Fibroblast of skin of right biceps (primary cell): ENCODE results near the gene SLC25A30.
"Not testable (repeated sequence)": the region's sequence is repeated elsewhere in the genome, so short reads cannot be mapped to it uniquely, and the experiment has no call there.

ENCODE experiments used
- DNase-seq: peaks from one replicate; pipeline ENCODE4 v3.0.0-alpha.2; 2013

SLC25A30 gene

DNA sequence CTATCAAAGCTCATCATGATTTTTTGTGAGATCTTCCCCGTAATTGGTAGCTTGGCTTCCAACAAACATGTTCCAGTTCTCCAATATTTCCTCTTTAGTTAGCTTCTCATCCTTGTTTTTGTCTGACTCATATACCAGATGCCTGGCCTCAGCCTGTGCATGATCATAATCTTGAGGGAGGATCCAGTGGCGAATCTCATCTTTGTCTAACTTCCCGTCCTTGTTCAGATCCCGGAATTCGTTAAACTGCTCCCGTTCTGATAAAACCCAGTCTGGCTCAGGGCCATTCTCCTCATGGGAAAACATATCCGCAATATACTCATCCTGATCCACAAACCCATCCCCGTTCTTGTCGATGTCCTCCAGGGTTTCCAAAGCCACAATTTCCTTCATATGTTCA is 27.8 kb downstream of the SLC25A30 start:
- not testable (repeated sequence) for DNase-seq

DNA sequence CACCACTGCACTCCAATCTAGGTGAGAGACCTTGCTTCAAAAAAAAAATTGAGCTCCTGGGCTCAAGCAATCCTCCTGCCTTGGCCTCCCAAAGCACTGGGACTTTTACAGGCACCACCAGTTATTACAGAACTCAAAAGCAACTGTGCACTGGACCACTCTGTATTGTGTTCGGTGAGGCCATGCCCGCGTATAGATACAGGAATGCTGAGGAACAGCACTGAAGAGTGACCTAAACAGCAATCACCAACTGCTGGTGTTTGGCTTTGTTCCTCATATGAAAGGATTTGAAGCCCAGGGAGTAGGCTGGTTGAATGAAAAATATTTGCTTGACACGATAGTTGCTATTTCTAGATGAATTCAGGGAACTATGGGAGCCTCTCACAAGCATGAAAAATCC is 29.5 kb downstream of the SLC25A30 start:
- DNase-seq, result no peak

DNA sequence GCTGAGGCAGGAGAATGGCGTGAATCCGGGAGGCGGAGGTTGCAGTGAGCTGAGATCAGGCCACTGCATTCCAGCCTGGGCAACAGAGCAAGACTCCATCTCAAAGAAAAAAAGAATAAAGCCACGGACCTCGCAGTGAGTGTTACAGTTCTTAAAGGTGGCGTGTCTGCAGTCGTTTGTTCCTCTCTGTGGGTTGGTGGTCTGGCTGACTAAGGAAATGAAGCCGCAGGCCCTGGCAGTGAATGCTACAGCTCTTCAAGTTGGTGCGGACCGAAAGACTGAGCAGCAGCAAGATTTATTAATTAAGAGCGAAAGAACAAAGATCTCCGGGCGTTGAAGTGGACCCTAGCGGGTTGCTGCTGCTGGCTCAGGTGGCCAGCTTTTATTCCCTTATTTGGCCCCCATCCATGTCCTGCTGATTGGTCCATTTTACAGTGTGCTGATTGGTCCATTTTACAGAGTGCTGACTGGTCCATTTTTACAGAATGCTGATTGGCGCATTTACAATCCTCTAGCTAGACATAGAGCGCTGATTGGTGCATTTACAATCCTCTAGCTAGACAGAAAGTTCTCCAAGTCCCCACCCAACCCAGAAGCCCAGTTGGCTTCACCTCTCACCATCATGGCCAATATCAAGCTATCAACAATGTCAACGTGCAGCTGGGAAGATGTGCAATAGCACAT is 31.1 kb downstream of the SLC25A30 start:
- not testable (repeated sequence) for DNase-seq

DNA sequence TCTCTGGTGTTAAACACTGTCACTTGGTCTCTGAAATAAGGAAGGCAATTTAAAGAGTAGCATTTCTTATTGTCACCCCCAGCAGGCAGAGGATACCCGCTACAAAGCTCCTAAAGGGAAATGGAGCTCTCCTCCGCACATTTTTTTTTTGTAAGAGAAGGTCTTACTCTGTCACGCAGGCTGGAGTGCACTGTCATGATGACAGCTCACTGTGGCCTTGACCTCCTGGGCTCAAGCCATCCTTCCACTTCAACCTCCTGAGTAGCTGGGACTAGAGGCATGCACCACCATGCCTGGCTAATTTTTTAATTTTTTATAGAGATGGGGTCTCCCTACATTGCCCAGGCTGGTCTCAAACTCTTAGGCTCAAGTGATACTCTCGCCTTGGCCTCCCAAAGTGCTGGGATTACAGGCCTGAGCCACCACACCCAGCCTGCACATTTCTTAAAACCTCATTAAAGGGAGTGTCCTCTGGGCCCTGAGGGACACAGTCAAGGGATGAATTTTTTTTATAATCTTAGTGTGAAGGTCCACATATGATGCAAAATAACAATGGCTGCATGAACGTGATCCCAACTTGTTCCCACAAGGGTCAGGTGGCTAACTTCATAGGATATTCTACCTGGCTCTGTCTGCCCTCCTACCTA is 32.1 kb downstream of the SLC25A30 start:
- DNase-seq, result no peak

DNA sequence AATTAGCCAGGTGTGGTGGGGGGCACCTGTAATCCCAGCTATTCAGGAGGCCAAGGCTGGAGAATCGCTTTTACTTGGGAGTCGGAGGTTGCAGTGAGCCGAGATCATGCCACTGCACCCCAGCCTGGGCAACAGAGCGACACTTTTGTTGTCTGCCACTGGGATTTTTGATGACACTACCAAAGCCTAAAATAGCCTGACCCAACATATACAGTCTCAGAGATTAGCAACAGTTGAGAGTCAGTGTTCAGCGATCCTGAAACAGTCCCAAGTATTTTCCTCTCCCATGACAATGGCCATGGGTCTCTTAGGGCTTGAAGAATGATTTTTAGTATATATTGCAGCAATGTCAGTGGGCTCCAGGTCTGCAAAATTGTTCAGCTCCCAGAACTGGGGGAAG is 32.9 kb downstream of the SLC25A30 start:
- DNase-seq, result no peak

DNA sequence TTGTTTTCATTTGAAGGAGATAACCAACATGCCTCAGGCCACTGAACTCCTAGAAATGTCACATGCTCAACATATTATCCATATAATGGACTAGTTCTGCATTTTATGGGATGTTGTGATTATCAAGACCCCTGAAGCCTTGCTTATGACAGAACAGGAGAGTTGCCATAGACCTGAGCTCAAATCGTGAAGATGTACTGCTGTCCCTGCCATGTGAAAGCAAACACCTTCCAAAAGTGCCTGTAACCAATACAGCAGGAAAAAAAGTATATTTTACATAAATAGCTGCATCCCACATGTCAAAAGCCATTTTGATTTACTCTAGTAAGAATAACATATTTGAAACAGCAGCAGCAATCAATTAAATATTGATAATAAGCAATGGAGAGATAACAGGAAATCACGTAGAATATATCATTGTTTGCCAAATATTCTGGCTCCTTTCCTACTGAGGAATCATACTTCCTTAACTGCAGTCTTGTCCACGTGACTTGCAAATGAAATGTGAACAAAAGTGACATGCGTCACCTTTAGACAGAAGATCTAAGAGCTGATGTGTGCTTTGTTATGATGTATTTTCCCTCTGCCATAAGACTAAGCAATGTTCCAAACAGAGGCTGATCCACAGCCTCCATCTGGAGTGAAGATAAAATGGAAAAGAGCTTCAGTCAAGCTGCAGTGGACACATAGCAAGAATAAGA is 33.5 kb downstream of the SLC25A30 start:
- DNase-seq, result no peak

DNA sequence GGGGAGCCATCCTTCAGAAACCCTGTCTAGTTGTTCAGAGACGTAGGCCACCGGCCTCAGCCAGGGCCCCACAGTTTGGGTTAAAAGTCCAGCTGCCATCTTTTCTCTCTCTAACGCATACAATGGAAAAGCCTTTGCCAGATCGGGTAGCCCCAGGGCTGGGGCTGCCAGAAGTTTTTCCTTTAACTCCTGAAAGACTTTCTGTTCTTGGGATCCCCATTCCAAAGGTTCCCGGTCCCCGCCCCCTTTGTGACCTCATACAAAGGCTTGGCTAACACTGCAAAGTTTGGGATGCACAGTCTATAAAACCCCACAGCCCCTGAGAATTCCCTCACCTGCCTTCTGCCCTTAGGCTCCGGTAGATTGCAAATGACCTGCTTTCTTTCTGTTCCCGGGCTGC is 35.4 kb downstream of the SLC25A30 start:
- not testable (repeated sequence) for DNase-seq

DNA sequence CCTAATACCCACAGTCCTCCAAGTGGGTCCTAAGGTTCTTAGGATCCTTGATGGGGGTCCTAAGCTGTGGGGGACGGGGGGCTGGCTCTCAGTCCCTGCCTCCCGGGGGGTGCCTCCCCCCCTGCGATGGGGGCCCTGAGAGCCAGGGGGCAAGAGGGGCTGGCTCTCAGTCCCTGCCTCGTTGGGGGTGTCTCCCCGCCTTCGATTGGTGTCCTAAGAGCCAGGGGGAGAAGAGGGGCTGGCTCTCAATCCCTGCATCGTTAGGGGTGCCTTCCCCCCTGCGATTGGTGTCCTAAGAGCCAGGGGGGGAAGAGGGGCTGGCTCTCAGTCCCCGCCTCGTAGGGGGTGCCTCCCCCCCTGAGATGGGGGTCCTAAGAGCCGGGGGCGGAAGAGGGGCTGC is 37.0 kb downstream of the SLC25A30 start:
- no peak for DNase-seq

DNA sequence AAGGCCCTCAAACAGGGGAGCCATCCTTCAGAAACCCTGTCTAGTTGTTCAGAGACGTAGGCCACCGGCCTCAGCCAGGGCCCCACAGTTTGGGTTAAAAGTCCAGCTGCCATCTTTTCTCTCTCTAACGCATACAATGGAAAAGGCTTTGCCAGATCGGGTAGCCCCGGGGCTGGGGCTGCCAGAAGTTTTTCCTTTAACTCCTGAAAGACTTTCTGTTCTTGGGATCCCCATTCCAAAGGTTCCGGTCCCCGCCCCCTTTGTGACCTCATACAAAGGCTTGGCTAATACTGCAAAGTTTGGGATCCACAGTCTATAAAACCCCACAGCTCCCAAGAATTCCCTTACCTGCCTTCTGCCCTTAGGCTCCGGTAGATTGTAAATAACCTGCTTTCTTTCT is 37.5 kb downstream of the SLC25A30 start:
- not testable (repeated sequence) for DNase-seq

DNA sequence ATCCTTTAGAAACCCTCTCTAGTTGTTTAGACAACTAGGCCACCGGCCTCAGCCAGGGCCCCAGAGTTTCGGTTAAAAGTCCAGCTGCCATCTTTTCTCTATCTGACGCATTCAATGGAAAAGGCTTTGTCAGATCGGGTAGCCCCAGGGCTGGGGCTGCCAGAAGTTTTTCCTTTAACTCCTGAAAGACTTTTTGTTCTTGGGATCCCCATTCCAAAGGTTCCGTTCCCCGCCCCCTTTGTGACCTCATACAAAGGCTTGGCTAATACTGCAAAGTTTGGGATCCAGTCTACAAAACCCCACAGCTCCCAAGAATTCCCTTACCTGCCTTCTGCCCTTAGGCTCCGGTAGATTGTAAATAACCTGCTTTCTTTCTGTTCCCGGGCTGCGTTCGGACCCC is 38.7 kb downstream of the SLC25A30 start:
- DNase-seq, result not testable (repeated sequence)

DNA sequence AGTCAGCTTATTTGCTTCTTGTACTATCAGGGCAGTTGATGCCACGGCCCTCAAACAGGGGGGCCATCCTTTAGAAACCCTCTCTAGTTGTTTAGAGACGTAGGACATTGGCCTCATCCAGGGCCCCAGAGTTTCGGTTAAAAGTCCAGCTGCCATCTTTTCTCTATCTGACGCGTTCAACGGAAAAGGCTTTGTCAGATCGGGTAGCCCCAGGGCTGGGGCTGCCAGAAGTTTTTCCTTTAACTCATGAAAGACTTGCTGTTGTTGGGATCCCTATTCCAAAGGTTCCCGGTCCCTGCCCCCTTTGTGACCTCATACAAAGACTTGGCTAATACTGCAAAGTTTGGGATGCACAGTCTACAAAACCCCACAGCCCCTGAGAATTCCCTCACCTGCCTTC is 39.4 kb downstream of the SLC25A30 start:
- DNase-seq, result not testable (repeated sequence)

DNA sequence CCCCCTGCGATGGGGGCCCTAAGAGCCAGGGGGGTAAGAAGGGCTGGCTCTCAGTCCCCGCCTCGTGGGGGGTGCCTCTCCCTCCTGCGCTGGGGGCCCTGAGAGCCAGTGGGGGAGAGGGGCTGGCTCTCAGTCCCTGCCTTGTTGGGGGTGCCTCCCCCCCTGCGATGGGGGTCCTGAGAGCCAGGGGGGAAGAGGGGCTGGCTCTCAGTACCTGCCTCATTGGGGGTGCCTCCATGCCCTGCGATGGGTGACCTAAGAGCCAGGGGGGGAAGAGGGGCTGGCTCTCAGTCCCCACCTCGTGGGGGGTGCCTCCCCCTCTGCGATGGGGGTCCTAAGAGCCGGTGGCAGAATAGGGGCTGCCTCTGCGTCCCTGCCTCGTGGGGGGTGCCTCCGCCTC is 40.9 kb downstream of the SLC25A30 start:
- DNase-seq, result not testable (repeated sequence)

DNA sequence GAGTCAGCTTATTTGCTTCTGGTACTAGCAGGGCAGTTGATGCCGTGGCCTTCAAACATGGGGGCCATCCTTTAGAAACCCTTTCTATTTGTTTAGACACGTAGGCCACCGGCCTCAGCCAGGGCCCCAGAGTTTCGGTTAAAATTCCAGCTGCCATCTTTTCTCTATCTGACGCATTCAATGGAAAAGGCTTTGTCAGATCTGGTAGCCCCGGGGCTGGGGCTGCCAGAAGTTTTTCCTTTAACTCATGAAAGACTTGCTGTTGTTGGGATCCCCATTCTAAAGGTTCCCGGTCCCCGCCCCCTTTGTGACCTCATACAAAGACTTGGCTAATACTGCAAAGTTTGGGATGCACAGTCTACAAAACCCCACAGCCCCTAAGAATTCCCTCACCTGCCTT is 41.5 kb downstream of the SLC25A30 start:
- DNase-seq, result not testable (repeated sequence)

DNA sequence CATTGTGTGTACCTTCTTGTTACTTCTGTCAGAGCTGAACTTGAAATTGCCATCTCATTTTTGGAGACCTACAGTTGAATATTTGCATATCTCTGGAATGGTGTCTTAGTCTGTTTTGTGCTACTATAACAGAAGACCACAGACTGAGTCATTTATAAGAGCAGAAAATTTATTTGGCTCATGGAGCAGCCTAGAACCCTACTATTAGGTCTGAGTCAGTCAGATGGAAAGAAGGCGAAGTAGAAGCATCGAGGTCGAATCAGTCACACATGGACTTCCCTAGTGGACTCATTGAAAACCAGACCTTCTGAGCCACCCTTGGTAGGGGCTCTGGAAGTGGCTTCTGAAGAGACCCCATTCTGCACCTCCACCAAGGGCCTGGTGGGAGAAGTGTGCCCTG is 43.3 kb downstream of the SLC25A30 start:
- peak; percentile 30 for DNase-seq

DNA sequence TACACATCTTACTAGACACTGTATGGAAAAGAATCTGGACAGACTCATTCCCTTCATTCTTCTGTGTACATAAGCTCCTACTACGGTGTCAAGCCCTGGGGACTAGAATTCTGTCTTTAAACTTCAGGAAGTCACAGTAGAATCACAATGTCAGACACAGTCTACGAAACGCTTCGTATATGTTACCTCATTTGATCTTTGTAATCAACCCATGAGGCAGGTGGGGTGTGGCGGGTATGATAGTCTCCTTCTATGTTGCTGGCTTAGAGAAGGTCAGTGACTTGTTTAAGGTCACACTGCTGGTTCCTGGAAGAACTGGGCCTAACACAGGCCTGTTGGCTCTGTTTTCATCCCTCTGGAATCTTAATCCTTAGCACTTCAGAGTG is 45.0 kb downstream of the SLC25A30 start:
- no peak for DNase-seq

DNA sequence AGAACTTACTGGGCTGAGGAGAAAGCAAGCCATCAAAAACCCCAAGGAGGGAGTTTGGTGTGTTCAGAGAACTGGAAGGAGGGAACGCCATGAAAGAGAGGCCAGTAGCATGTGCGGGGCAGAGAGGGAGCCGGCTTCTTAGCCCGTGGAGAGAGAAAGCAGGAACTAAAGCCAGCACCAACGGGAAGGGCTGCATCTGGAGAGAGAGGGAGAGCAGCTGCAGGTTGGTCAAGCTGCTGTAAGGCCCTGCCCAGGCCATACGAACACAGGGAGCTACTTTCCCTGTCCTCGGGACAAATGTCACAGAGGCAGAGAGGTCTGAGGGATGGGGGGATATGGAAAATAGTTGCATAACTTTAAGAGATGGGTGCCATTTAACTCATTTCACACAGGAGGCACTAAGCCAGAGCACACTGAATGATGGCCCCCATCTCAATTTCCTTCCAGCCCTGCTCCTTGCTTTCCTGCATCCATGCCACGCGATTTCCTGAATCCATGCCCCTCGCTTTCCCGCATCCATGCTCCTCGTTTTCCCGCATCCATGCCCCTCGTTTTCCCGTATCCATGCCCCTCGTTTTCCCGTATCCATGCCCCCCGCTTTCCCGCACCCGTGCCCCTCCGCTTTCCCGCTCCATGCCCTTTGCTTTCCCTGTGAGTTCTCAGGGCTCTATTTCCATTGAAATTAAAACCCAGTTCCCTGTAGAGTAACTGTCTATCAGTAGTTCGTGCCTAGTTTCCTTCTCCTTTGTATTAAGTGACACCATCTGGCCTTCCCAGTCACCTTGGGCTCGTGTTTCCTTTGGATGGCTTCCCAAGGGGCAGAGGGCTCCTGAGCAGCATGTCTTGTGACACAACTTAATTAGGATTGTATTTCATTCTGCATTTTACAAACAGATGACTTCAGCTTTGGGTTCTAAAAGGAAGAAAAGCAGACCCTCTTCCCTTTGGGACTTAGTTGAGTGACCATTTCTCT is 45.7 kb downstream of the SLC25A30 start:
- no peak for DNase-seq

DNA sequence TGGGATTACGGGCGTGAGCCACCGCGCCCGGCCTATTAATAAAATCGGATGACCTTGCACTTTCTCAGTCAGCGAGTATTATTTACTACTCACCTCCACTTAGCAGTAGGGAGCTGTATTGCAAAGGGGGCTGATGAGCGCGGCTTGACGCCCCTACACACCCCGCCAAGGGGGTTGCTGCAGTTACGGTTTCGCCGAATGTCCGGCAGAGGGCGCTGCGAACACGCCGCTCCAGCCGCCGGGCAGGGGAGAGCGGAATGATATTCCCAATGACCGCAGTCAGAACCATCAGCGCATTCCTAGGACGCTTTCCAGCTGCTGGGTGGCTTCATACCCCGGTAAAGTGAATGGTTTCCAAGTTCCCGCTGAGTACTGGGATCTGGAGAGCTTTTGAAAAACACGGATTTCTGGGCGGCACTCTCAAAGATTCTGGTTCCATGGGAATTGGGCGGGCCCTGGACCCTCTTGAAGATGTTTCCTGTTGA is 47.2 kb downstream of the SLC25A30 start:
- peak; percentile 87 for DNase-seq

DNA sequence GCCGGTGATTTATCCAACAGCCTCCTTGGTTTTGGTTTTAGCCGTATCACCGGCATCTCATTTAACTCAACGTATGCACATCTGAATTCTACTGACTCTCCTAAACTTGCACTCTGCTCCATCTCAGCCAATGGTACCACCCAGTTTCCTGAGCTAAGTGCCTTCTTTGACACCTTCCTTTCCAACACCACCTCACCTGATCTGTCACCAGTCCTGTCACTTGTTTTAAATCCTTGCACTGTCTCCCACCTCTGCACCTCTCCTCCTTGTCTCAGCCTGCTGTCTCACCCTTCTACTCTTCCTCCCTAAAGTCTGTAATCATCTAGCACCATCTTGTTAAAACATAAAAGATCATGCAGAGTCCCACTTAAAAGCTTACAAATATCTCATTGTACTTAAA is 49.1 kb downstream of the SLC25A30 start:
- DNase-seq, result no peak

DNA sequence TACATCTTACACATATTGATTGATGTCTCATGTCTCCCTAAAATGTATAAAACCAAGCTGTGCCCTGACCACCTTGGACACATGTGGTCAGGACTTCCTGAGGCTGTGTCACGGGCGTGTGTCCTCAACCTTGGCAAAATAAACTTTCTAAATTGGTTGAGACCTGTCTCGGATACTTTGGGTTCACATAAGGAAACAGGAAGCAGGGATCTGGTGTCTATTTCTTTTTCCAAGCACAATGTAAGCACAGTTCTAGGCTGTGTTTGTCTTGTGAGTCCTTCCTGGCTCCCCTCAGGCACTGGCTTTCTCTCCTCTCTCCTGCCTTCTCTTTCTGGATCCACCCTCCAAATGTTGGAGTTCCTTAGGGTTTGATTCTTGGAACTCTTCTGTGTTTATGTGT is 49.6 kb downstream of the SLC25A30 start:
- no peak for DNase-seq

DNA sequence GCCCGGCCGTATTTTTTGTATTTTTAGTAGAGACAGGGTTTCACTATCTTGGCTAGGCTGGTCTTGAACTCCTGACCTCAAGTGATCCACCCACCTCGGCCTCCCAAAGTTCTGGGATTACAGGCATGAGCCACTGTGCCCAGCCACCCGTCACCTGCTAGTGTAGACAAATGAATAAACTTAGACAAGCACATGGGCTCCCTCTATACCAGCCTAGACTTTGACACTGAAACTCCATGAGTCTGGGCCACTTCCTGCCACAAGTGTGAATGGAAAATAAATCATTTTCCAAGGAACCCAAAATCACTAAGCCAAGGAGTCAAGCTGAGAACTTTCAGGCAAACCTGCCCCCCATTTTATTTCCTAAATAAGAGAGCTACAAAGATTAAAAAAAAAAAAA is 50.2 kb downstream of the SLC25A30 start:
- DNase-seq, result no peak

DNA sequence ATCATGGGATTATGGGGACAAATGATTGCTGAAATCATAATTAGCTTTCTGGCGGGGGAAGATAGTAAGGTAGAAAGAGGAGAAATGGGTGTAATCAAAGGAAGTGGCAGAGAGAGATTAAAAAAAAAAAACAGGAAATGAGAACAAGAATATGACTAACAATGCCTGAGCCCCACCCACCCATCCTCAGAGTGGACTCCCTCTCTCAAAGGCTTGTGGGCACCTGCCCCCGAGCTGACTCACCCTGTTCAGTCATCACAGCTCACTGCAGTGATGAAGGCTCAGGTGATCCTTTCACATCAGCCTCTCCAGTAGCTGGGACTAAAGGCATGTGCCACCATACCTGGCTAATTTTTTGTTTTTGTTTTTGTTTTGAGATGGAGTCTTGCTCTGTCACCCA is 50.8 kb downstream of the SLC25A30 start:
- DNase-seq, result peak; percentile 92

DNA sequence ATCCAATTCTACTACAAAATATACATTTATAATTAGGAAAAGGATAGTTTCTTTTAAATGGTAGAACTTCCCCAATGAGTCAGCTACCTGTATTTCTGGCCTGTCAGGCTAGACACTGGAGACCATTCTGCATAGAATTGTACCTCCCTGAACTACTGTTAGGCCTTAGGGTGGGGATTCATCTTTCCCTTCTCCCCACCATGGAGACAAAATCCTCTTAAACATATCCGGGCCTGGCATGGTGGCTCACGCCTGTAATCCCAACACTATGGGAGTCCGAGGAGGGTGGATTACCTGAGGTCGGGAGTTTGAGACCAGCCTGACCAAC is 52.7 kb downstream of the SLC25A30 start:
- DNase-seq, result no peak
